HG03175 (cell line): ENCODE measurements around the gene TMED10.
"Not testable (repeated sequence)": the region's sequence is repeated elsewhere in the genome, so short reads cannot be mapped to it uniquely, and the experiment has no call there.

Experiments used
- ATAC-seq: cut with Tn5 transposase; IDR thresholded peaks from one replicate; pipeline ENCODE4 v1.9.1; 2021; ENCODE audit warnings: mild to moderate bottlenecking, moderate library complexity; ENCODE audit not compliant: unreplicated experiment

The TMED10 gene

DNA sequence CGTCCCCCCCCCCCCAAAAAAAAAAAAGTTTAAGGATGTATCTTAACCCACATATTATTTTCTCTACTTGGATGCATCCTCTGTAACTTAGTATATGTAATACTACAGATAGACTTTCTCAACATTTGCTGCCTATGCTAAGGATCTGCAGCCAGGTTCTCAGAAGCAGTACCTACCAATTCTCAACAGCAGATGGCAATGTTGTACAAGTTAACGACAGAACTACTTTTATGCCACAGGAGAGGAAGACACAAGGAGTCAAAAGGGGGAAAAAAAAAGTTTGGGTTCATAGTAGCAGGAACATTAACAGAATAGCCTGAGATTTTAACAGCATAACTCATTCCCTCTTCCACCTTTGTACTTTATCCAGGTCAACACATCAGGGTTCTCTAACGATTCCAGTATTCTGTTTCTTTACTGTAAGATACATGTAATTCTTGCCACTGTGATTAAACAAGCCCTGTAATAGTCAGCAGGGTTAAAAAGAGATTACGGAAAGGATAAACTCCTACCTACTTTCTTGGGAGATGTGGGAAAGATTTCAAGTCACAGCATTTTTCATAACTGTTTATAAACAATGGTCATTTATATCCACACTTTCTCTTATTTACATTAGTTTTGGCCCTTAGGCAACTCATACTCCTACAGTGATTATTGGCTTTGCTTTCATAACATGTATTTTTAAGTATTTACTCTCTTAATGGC lies 43.9 kb downstream of the TMED10 start:
- no peak for ATAC-seq

DNA sequence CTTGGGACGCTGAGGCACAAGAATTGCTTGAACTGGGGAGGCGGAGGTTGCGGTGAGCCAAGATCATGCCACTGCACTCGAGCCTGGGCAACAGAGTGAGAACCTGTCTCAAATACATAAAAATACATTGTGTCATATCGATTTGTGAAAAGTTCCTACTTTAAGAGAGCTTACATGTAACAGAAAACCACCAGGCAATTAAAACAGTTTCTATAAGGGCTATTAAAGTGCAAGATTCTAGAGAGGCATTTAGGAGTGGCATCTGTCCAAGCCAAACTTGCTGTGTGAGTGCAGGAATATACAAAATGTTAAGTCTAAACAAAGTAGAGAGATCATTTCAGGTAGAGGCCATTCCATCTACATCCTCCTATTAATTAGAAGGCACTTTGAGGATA lies 47.8 kb downstream of the TMED10 start:
- no peak for ATAC-seq

DNA sequence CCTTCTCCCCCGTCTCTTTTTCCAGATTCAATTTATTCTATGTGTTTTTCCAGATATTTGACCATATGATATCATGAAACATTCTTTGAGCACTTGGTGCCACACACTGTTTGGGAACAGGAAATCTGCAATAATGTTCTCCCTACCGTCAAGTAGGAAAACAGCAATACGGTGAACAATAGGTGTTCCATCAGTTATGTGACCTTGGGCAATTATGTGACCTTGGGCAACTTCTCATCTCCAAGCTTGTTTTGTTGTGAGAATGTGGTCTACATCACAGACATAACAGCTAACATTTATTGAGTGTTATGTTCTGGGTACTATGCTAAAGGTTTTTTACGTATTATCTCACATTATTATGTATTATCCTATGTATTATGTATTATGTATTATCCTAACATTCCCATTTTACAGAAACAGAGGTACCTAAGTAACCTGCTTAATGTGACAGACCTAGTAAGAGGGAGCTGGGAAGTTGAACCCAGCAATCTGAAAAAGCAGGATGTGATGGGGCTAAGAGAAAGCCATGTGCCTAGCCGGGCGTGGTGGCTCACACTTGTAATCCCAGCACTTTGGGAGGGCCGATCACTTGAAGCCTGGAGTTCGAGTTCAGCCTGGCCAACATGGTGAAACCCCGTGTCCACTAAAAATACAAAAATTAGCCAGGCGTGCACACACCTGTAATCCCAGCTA lies 48.4 kb downstream of the TMED10 start:
- ATAC-seq, result no peak

DNA sequence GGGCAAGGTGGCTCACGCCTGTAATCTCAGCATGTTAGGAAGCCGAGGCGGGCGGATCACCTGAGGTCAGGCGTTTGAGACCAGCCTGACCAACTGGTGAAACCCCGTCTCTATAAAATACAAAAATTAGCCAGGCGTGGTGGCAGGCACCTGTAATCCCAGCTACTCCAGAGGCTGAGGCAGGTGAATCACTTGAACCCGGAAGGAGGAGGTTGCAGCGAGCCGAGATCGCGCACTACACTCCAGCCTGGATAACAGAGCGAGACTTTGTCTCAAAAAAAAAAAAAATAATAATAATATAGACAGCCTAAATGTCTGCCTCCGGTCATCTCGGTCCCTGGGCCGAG lies 49.0 kb downstream of the TMED10 start:
- ATAC-seq, result not testable (repeated sequence)

DNA sequence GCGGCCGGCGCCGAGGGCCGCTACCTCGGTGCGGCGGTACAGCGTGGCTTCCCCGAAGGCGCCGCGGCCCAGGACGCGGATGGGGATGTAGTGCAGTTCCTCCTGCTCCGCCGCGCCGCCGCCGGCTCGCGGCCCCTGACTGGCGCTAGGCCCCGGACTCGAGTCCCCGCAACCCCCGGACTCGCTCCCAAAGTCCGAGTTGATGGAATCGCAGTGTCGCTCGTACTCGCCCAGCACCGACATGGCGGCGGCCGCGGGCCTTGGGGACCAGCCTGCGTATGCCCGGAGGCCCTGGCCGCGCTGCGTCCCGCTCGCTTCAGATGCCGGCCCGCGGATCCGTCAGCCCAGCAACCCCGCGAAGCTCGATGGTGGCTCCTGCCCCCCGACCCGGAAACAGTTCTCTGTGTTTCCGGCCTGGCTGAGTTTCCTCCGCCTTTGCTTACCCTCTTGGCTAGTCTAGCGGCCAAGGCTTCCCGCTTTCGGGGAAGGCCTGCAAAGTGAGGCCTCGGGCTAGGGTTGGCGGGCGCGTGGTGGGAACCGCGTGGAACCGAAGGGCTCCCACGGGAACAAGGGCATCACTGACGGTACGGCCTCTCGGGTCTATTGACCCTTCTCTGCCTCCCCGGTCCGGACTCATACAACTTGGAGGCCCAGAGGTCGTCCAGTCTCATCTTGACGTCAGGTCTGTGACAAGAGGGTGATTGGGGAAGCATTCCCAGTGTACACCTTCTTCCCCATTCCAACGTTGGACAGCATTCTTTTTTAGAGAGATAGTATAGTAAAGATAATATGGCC lies 49.5 kb downstream of the TMED10 start, which contains the start of gene NEK9:
Gene NEK9, minus strand, starts transcription at position 370 of the 795 bp plus-strand sequence. Its CDS starts 127 bp downstream, at position 243.
- peak; percentile 86 for ATAC-seq

DNA sequence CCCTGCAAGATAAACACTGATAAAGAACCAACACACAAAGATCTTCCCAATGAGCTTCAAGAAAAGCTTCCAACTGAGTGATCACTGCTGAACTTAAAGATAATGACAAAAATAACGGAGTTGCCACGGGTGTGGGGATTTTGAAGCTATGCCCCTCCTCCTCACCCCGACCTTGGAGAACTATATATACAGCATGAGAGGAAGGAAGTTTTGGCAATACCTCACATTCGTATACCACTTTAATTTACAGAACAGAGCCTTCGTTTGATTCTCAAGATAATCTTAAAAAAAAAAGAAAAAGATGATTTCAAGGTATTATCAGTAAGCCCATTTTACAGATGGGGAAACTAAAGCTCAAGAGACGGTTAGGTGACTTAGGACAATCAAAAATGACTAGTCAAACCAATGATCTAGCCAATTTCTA lies 50.3 kb downstream of the TMED10 start:
- no peak for ATAC-seq

DNA sequence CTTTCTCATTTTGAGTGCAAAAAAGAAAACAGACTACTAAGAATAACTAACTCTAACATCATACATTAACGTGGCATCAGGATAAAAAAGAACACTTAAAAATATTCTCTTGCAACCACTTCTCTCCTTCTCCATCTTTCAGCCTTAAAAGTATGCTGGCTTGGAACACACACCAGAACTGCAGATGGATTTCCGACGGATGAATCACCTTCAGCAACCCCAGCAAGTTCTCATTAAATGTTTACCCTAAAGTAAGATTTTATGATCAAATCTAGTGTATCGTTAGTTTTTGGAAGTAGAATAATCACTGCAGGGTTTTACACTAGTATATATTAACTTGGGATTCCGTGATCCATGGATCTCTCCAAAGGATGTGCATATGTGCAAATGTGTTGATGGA lies 50.8 kb downstream of the TMED10 start:
- ATAC-seq, result no peak

DNA sequence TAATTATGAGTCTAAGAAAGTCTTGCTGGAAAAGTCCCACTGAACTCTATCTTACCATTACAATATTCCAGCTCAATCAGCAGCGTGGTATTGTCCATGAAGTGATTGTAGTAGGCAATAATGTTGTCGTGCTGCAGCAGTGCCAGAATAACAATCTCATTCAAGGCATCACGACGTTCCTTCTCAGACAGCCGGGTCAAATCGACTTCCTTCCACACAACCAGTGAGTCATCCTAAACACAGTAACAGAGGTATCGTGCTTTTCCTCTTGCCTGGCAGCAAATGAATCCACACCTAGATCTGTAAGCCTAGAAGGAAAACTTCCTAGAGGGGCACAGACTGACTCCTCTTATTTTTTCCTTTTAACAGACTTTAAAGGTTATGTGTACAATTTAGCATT lies 52.4 kb downstream of the TMED10 start:
- ATAC-seq, result no peak

DNA sequence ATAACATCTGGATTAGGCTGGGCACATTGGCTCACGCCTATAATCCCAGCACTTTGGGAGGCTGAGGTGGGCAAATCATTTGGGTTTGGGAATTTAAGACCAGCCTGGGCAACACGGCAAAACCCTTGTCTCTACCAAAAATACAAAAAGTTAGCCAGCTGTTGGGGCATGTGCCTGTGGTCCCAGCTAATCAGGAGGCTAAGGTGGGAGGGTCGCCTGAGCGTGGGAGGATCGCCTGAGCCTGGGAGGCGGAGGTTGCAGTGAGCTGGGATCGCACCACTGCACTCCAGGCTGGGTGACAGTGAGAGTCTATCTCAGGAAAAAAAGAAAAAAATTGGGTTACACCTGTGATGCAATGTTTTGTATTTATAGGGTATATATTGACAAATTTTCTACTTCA lies 54.9 kb downstream of the TMED10 start:
- ATAC-seq, result no peak

DNA sequence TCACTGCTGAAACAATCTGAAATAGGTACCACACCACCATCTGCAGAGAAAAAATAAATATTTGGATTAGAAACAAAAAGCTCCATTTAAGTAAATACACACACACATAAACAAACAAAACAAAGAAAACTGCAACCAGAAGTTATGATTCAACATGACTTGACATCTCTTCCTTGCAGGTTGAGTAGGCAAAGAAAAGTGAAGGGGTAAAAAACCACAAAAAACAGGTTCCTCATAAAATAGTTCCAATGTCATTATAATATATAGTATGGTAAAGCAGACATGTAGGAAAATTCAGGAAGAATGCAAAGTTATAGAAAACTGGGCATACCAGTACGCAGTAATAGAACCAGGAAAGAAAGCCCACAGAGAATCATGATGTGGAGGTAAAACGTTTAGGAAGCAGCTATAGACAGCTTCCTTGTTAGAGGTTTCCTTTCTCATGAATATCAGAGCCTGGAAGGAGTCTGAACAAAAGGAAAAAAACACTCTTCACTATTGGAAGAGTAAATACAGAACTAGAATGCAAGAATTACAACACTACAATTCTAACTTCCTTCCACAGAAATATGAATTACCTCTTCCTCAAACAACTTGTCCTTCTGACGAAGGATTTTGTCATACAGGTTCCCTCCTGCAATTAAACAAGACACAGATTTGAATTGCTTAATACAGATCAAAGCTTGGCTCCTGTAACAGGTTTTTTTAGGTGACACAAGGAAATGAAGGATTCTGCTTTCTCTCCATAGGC lies 55.7 kb downstream of the TMED10 start:
- ATAC-seq, result no peak

DNA sequence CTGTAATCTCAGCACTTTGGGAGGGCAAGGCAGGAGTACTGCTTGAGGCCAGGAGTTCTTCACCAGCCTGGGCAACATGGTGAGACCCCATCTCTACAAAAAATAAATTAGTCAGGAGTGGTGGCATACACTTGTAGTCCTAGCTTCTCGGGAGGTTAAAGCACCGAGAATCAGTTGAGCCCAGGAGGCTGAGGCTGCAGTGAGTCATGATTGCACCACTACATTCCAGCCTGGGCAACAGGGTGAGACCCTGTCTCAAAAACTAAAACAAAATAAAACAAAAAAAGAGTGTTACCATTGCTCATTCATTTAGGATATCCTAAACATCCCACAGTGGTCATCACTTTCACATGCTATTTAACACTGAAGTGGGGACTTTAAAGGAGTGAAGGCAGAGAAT lies 57.4 kb downstream of the TMED10 start:
- ATAC-seq, result no peak

DNA sequence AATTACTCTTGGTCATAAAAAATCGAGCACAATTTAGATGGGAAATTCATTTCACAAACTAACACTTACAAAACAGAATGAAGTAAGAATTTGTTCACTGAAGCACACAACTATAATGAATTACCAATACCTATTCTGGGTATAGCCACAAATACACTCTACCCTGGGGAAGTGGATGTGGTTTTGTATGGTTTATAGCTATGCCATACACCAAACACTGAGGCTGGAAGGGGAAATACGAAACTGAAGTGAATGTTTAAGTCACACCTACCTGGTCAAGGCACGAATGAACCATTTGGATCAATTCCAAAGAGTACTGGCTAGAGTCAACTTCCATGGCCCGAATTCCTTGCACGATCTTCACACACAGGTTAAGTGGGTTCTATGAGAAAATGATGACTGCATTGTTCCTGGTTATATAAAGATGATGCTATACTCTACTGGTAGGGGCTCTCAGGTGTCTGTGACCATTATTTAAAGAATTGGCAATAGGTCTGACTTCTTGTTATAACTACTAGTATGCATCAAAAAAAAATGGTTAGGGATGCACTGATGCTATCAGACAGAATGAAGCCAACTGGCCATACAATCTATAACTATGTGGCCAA lies 62.4 kb downstream of the TMED10 start:
- no peak for ATAC-seq

DNA sequence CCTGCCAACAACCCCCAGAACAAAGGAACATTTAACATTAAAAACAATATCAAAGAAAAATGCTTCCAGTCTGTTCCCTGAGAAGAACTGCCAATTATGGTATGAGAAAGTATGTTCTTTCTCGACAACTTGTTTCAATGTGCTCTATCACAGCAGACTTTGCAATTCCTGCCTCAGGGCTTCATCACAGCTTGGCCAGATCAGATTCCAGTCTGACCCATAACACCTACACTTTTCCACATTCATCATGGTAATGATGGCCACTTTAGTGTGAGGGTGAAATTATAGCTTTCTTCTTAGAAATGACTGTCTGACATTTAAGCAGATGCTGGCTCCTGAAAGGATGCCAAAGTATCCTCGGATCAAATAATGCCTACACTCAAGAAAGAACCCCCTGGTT lies 66.5 kb downstream of the TMED10 start:
- no peak for ATAC-seq

DNA sequence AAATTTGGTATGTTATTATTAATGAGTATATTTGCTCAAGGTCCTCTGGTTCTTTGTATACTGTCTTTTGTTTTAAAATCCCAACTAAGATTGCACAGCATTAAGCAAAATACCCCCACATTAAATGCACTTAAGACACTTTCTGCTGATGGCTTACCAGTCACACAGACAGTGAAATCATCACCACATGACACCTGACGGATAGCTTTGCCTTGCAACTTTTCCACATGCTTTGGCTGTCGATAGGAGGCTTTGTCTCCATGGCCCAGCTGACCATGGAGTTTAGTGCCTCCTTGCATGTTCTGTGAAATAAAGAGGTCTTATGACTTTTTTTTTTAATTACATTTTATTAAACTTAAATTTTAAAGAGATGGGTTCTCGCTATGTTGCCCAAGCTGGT lies 69.2 kb downstream of the TMED10 start:
- ATAC-seq, result no peak

DNA sequence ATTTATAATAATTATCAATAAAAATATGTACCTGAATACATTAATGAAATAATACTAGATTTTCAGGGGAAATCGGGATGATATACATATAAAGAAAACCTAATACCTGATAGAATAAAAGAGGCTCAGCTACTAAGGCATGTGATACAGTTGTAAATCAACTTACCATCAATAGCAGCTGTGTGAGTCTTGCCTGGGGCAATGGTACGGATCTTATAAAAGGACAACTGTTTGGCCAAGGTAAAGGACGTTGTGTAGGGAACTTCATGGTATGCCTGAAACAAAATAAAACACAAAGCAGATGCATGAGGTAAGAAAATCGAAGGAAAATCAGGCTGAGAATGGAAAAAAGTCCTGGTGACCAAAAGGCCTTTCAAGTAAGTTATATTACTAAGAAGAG lies 74.9 kb downstream of the TMED10 start:
- ATAC-seq, result no peak

DNA sequence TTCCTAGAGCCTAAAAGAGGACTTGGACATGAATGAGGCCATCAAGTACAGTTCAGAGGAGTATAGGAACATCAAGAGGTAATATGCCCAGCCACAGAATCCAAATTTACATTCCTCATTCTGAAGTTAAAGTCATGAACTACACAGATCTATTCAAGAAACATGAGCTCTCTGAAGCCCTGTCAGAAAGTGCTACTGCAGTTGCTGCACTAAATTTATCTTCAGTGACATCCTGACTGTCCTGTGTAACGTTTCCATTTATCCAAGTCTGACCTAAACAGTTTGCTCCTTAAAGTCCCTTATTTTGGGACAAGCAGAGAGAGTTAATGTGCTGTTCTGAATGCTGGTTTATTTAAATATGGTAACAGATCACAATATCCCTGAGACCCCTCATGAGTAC lies 77.7 kb downstream of the TMED10 start:
- no peak for ATAC-seq

DNA sequence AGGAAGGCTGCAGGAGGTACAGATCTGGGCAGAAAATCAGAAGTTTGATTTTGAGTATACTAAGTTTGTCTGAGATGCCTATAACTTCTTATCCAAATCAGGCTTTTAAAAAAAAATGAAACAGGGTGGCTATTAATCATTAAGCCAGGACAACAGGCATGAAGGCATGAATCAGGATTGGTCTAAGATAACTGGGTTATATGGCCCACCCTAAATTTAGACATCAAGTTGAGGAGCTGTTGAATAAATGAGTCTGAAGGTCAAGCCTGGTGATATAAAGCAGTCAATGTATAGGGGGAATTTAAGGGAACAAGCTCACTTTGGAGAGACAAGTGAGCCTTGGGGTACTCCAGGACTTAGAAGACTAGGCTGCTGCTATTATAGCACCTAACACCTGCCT lies 78.2 kb downstream of the TMED10 start:
- ATAC-seq, result no peak

DNA sequence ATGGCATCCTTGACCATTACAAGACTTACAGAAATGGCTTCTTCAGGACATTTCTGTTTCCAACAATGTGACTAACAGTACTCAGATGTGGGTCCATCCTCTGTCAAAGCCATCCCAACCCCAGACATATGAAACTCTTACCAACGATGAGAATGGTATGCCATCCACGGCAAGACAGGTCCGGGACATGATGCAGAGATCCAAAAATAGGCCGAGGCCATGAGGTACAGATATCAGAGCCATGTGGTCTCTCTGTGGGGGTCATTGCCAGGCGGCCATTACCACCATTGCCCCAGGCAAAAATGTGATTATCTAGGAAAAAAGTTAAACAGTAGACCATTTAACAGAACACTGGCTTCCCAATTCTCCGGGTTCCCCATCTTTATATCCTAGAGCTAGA lies 79.5 kb downstream of the TMED10 start:
- ATAC-seq, result no peak

DNA sequence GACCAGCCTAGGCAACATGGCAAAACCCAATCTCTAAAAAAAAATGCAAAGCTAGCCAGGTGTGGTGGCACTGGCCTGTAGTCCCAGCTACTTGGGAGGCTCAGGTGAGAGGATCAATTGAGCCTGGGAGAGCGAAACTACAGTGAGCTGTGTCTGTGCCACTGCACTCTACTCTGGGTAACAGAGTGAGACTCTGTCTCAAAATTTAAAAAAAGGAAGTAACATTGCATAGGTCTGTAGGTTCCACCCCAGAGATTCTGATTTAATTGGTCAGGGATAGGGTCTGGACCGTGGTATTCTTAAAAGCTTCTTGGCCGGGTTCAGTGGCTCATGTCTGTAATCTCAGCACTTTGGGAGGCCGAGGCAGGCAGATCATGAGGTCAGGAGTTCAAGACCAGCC lies 80.7 kb downstream of the TMED10 start:
- ATAC-seq, result no peak

DNA sequence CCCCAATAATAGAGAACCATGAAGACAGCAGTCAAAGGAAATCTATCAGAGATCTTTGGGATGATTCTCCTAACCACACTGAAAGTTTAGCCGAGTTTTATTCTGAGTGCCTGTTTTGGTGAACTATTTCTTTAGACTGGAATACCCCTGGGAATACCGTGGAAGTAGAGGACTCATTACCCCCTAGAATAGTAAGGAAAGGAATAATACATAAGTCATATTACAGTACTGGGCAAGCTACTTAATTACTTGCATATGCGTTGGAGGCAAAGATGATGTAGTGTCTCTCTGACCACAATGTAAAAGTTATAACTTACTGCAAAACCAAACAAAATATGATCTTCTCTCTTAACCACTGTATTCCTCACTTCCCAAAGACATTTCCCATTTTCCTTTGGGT lies 81.5 kb downstream of the TMED10 start:
- ATAC-seq, result no peak

DNA sequence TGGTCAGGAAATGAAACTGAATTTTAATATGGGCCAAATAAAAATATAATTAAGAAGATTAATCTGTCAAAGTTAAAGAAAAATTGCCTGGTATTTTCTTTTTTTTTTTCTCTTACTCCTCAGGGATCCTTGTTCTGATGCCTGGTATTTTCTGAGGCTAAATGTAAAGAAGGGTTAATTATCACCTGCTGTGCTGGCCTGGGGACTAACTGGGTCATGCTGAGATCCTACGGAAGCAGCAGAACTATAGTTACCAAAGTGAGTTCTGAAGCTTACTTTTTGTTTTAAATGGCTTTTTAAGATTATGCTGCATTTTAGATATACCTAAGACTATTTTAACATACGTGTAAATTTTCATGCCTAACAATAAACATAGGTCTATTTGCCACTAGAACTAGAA lies 83.7 kb downstream of the TMED10 start:
- no peak for ATAC-seq
